Right atrium auricular region (tissue), 2 donors: ENCODE data around the gene HINT3. TPM values are rescaled to one million over a fixed set of nuclear protein-coding genes. Genes with fewer than 3 reads are reported as not detected.
"Not testable (repeated sequence)": the region's sequence is repeated elsewhere in the genome, so short reads cannot be mapped to it uniquely, and the experiment has no call there.

ENCODE experiments used
- DNase-seq: peaks from one replicate; pipeline ENCODE4 v3.0.0-alpha.2; 2019; ENCODE audit warnings: low spot score
- H3K27ac ChIP-seq, 2 donors: fragments of 200-600 bp; sonication (generic); 1 replicate in 1 of 2; 2 replicates in 1 of 2; pipeline ENCODE4 v1.5.1; 2016 to 2019
- H3K27me3 ChIP-seq, 2 donors: fragments of 200-600 bp; sonication (generic); one replicate each; pipeline versions ENCODE4 v1.5.1 to v1.6.0; 2017 to 2019
- H3K36me3 ChIP-seq: fragments of 200-600 bp; sonication (generic); one replicate; pipeline ENCODE4 v1.5.1; 2016
- H3K4me1 ChIP-seq, 2 donors: fragments of 200-600 bp; sonication (generic); one replicate each; pipeline versions ENCODE4 v1.5.1 to v1.6.0; 2017 to 2019
- H3K4me3 ChIP-seq, 2 donors: fragments of 200-600 bp; sonication (generic); 1 replicate in 1 of 2; 2 replicates in 1 of 2; pipeline ENCODE4 v1.5.1; 2017 to 2019; ENCODE audit warnings: mild to moderate bottlenecking in 1 of 2, moderate library complexity in 1 of 2
- H3K9me3 ChIP-seq, 2 donors: fragments of 200-600 bp; sonication (generic); one replicate each; pipeline ENCODE4 v1.5.1; 2019
- CTCF ChIP-seq, 2 donors: fragments of 200-600 bp; sonication (generic); IDR thresholded peaks; one replicate each; pipeline ENCODE4 v1.5.1; 2019; ENCODE audit warnings: antibody characterized with exemption in 2 of 2
- total RNA-seq, 2 donors: library from RNA; depleted of rRNA; stranded (reverse); fragments of >200 nt; gene quantifications; one replicate each; pipeline ENCODE4 v1.1.0, GENCODE V29; 2016

Gene HINT3
- total RNA-seq, 2 donors from 2014 or later = 16.6 to 30.2 TPM

- peaks cover 0 to 3% of the 10 kb centered on the region in 2 donors for H3K4me1 ChIP-seq
- no peak for TF ChIP-seq CTCF (IDR thresholded peaks at IDR 0.05)
- H3K9me3 ChIP-seq = no peaks in the 10 kb centered on the region
- H3K36me3 ChIP-seq = peaks cover 8% of the 10 kb centered on the region
- no peaks in the 10 kb centered on the region for H3K27me3 ChIP-seq
- H3K4me3 ChIP-seq = no peak overlapping the region
- no peak overlapping the region for H3K27ac ChIP-seq
- no peak for DNase-seq
These were observed 24.7 kb upstream of the HINT3 start for GRCh38 chr6:125931733-125932450.

GRCh38 chr6:125932451-125932795 lies 24.1 kb upstream of the HINT3 start:
- Histone ChIP-seq H3K27me3 (no peaks in the 10 kb centered on the region), H3K4me3 (no peak overlapping the region), H3K4me1 (peaks cover 0 to 3% of the 10 kb centered on the region in 2 donors), H3K36me3 (peaks cover 8% of the 10 kb centered on the region), H3K9me3 (no peaks in the 10 kb centered on the region), H3K27ac (no peak overlapping the region)
- no peak for DNase-seq
- no peak for TF ChIP-seq CTCF (IDR thresholded peaks at IDR 0.05)

- not testable (repeated sequence) for H3K4me3 ChIP-seq, DNase-seq, H3K4me1 ChIP-seq, H3K36me3 ChIP-seq, H3K9me3 ChIP-seq, H3K27ac ChIP-seq, H3K27me3 ChIP-seq
These were observed 21.1 kb upstream of the HINT3 start for GRCh38 chr6:125935520-125935919.

- TF ChIP-seq CTCF (IDR thresholded peaks at IDR 0.05) = no peak
- no peak for DNase-seq
- no peak overlapping the region for H3K4me3 ChIP-seq
- no peaks in the 10 kb centered on the region for H3K27me3 ChIP-seq
- H3K9me3 ChIP-seq = no peaks in the 10 kb centered on the region
- no peaks in the 10 kb centered on the region for H3K4me1 ChIP-seq
- no peak overlapping the region for H3K27ac ChIP-seq
- no peaks in the 10 kb centered on the region for H3K36me3 ChIP-seq
These were observed 17.5 kb upstream of the HINT3 start for GRCh38 chr6:125939026-125939425.

GRCh38 chr6:125939791-125940190 lies 16.8 kb upstream of the HINT3 start:
- H3K9me3 ChIP-seq = no peaks in the 10 kb centered on the region
- no peak overlapping the region for H3K27ac ChIP-seq
- H3K36me3 ChIP-seq = no peaks in the 10 kb centered on the region
- H3K4me3 ChIP-seq = no peak overlapping the region
- H3K27me3 ChIP-seq = no peaks in the 10 kb centered on the region
- TF ChIP-seq CTCF (IDR thresholded peaks at IDR 0.05) = no peak
- no peak for DNase-seq
- H3K4me1 ChIP-seq = peaks cover 0 to 3% of the 10 kb centered on the region in 2 donors

- no peak for DNase-seq
- peak overlapping the region in 1 of 2 donors; percentile 20 for H3K27ac ChIP-seq
These were observed 16.1 kb upstream of the HINT3 start for GRCh38 chr6:125940247-125941041.

More at GRCh38 chr6:125940247-125941041, 16.1 kb upstream of the HINT3 start:
- Histone ChIP-seq H3K4me1 (peaks cover 0 to 9% of the 10 kb centered on the region in 2 donors), H3K9me3 (no peaks in the 10 kb centered on the region), H3K36me3 (no peaks in the 10 kb centered on the region), H3K4me3 (no peak overlapping the region), H3K27me3 (no peaks in the 10 kb centered on the region)
- no peak for TF ChIP-seq CTCF (IDR thresholded peaks at IDR 0.05)
